ENCODE measurements around the gene PSD4.

DNA sequence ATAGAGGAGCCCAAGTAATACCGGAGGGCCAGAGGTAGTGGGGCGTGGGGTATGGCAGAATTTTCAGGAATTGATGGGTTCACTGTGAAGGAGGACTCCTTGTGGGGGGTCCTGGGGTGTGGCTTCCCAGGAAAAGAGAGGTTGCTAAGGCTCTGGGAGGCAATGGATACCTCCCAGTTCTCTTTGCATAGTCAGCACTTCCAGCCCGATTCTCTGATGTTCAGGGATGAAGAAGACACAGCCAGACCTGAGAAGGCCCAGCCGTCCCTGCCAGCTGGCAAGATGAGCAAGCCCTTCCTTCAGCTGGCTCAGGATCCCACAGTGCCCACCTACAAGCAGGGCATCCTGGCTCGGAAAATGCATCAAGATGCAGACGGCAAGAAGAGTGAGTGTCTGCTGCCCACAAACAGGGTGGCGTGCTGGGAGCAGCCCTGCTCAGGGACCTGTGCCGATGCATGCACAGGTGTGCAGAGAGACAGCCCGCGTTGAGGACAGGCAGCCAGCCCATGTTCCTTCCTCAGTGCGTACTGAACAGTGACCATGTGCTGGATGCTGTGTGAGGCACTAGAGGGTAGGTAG is 22.2 kb downstream of the PSD4 start:
- no peak for TF ChIP-seq ZNF565 (CRISPR knock-in tag; conservative IDR thresholded peaks at IDR 0.05; ENCODE audit: low read depth)
- TF ChIP-seq RARB (CRISPR knock-in tag; IDR thresholded peaks at IDR 0.05) = no peak
- TF ChIP-seq ZFP30 (CRISPR knock-in tag; IDR thresholded peaks at IDR 0.05) = no peak
- TF ChIP-seq, protein P1, sequence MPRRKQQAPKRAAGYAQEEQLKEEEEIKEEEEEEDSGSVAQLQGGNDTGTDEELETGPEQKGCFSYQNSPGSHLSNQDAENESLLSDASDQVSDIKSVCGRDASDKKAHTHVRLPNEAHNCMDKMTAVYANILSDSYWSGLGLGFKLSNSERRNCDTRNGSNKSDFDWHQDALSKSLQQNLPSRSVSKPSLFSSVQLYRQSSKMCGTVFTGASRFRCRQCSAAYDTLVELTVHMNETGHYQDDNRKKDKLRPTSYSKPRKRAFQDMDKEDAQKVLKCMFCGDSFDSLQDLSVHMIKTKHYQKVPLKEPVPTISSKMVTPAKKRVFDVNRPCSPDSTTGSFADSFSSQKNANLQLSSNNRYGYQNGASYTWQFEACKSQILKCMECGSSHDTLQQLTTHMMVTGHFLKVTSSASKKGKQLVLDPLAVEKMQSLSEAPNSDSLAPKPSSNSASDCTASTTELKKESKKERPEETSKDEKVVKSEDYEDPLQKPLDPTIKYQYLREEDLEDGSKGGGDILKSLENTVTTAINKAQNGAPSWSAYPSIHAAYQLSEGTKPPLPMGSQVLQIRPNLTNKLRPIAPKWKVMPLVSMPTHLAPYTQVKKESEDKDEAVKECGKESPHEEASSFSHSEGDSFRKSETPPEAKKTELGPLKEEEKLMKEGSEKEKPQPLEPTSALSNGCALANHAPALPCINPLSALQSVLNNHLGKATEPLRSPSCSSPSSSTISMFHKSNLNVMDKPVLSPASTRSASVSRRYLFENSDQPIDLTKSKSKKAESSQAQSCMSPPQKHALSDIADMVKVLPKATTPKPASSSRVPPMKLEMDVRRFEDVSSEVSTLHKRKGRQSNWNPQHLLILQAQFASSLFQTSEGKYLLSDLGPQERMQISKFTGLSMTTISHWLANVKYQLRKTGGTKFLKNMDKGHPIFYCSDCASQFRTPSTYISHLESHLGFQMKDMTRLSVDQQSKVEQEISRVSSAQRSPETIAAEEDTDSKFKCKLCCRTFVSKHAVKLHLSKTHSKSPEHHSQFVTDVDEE (CRISPR knock-in tag; IDR thresholded peaks at IDR 0.05) = no peak
- TF ChIP-seq, protein P2, sequence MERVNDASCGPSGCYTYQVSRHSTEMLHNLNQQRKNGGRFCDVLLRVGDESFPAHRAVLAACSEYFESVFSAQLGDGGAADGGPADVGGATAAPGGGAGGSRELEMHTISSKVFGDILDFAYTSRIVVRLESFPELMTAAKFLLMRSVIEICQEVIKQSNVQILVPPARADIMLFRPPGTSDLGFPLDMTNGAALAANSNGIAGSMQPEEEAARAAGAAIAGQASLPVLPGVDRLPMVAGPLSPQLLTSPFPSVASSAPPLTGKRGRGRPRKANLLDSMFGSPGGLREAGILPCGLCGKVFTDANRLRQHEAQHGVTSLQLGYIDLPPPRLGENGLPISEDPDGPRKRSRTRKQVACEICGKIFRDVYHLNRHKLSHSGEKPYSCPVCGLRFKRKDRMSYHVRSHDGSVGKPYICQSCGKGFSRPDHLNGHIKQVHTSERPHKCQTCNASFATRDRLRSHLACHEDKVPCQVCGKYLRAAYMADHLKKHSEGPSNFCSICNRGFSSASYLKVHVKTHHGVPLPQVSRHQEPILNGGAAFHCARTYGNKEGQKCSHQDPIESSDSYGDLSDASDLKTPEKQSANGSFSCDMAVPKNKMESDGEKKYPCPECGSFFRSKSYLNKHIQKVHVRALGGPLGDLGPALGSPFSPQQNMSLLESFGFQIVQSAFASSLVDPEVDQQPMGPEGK (CRISPR knock-in tag; IDR thresholded peaks at IDR 0.05; ENCODE audit: borderline replicate concordance) = no peak
- TF ChIP-seq, protein P3, sequence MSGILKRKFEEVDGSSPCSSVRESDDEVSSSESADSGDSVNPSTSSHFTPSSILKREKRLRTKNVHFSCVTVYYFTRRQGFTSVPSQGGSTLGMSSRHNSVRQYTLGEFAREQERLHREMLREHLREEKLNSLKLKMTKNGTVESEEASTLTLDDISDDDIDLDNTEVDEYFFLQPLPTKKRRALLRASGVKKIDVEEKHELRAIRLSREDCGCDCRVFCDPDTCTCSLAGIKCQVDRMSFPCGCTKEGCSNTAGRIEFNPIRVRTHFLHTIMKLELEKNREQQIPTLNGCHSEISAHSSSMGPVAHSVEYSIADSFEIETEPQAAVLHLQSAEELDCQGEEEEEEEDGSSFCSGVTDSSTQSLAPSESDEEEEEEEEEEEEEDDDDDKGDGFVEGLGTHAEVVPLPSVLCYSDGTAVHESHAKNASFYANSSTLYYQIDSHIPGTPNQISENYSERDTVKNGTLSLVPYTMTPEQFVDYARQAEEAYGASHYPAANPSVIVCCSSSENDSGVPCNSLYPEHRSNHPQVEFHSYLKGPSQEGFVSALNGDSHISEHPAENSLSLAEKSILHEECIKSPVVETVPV (CRISPR knock-in tag; IDR thresholded peaks at IDR 0.05) = no peak
- no peak for TF ChIP-seq SNAI2 (CRISPR knock-in tag; IDR thresholded peaks at IDR 0.05)
- TF ChIP-seq TOX (CRISPR knock-in tag; IDR thresholded peaks at IDR 0.05; ENCODE audit: borderline replicate concordance) = no peak
- no peak for TF ChIP-seq OSR1 (CRISPR knock-in tag; IDR thresholded peaks at IDR 0.05)
- no peak for TF ChIP-seq ESRRG (CRISPR knock-in tag; IDR thresholded peaks at IDR 0.05)

All from SK-N-SH treated with all-trans-retinoic acid at 6 μM for 48 hours (cell line).